Mucosa of stomach (tissue), 1 donor: ENCODE measurements around the gene COX19.

Experiments
- H3K27me3 ChIP-seq: one replicate; pipeline ENCODE4 v1.7.0; 2013; ENCODE audit warnings: mild to moderate bottlenecking, low read length; ENCODE audit not compliant: control insufficient read depth, insufficient read depth
- H3K36me3 ChIP-seq: one replicate; pipeline ENCODE4 v1.7.0; 2013; ENCODE audit warnings: low read length; ENCODE audit not compliant: control insufficient read depth, insufficient read depth
- H3K4me1 ChIP-seq: one replicate; pipeline ENCODE4 v1.7.0; 2013; ENCODE audit warnings: mild to moderate bottlenecking, low read length; ENCODE audit not compliant: control insufficient read depth, insufficient read depth
- H3K4me3 ChIP-seq: one replicate; pipeline ENCODE4 v1.7.0; 2013; ENCODE audit warnings: low read length
- H3K9ac ChIP-seq: one replicate; pipeline ENCODE4 v1.7.0; 2013; ENCODE audit warnings: mild to moderate bottlenecking, low read length, moderate library complexity
- H3K9me3 ChIP-seq: one replicate; pipeline ENCODE4 v1.7.0; 2013; ENCODE audit warnings: mild to moderate bottlenecking, low read length, moderate library complexity; ENCODE audit not compliant: control insufficient read depth
- donor health status: Pancreatic carcinoma.

COX19 gene

DNA sequence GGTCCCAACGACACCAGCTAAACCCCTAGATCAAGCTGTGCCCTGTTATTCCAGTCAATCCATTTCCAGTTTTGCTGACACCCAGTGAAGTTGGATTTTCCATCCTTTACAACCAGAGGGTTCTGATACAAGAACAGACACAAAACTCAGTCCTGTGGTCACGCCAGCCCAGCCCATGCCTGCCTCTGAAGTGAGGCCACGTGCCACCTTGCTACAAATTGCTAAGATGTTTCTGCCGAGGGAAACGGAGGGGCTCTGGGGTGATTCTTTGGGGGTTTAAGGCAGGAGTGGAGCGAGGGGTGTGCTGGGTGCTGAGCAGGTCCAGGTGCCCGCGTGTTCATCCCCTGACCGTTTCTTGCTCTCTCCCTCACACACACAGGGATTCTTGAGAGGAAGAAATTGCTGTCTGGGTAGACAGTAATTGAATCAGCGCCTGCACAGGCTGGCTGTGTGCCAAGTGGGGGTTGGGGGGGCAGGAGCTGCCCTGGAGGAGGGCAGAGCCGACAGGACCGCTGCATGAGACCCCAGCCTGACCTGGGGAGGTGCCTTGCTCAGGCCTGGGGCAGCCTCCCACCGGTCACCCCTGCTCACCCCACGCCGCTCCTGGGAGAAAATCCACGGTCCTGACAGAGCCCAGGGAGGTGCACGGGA is 58.9 kb downstream of the COX19 start:
- H3K27me3 ChIP-seq = no peaks in the 10 kb centered on the region
- no peaks in the 10 kb centered on the region for H3K9me3 ChIP-seq
- no peaks in the 10 kb centered on the region for H3K36me3 ChIP-seq
- H3K9ac ChIP-seq = no peak overlapping the region
- no peak overlapping the region for H3K4me3 ChIP-seq
- H3K4me1 ChIP-seq = peaks cover 42% of the 10 kb centered on the region
